GM12875 (cell line): Measurements from ENCODE around the gene SGIP1.
"Not testable (repeated sequence)": the region's sequence is repeated elsewhere in the genome, so short reads cannot be mapped to it uniquely, and the experiment has no call there.

Experiments
- H3K4me3 ChIP-seq: one replicate; pipeline ENCODE4 v1.5.1; 2011; ENCODE audit warnings: low read depth, low read length, control low read depth
- CTCF ChIP-seq: IDR thresholded peaks from 2 replicates; pipeline ENCODE4 v1.5.1; 2011; ENCODE audit warnings: low read depth, mild to moderate bottlenecking, control low read depth, inconsistent platforms, low read length, moderate library complexity, borderline replicate concordance; ENCODE audit not compliant: insufficient read depth

The SGIP1 gene

GRCh38 chr1:66723985-66724384 lies 190.0 kb downstream of the SGIP1 start:
- TF ChIP-seq CTCF: no peak
- no peak overlapping the region for H3K4me3 ChIP-seq

- no peak overlapping the region for H3K4me3 ChIP-seq
- peak; percentile 90 for TF ChIP-seq CTCF
Observed at GRCh38 chr1:66725885-66726665, 192.1 kb downstream of the SGIP1 start.

GRCh38 chr1:66728021-66728420 lies 194.1 kb downstream of the SGIP1 start:
- H3K4me3 ChIP-seq: no peak overlapping the region
- no peak for TF ChIP-seq CTCF

GRCh38 chr1:66728716-66729115 lies 194.8 kb downstream of the SGIP1 start:
- H3K4me3 ChIP-seq: not testable (repeated sequence)

GRCh38 chr1:66729119-66729518 lies 195.2 kb downstream of the SGIP1 start:
- no peak overlapping the region for H3K4me3 ChIP-seq
- TF ChIP-seq CTCF: no peak

GRCh38 chr1:66729523-66729922 lies 195.6 kb downstream of the SGIP1 start:
- no peak overlapping the region for H3K4me3 ChIP-seq

GRCh38 chr1:66730462-66730861 lies 196.5 kb downstream of the SGIP1 start:
- H3K4me3 ChIP-seq: no peak overlapping the region
- no peak for TF ChIP-seq CTCF

More at GRCh38 chr1:66729523-66729922, 195.6 kb downstream of the SGIP1 start:
- TF ChIP-seq CTCF: no peak
